Epidermal melanocyte (primary cell): ENCODE results near the gene CSRP1.
"Not testable (repeated sequence)": the region's sequence is repeated elsewhere in the genome, so short reads cannot be mapped to it uniquely, and the experiment has no call there.

ENCODE experiments used
- DNase-seq: peaks from one replicate; pipeline ENCODE4 v3.0.0; 2011; ENCODE audit warnings: low spot score; ENCODE audit not compliant: insufficient read length

Gene CSRP1

DNA sequence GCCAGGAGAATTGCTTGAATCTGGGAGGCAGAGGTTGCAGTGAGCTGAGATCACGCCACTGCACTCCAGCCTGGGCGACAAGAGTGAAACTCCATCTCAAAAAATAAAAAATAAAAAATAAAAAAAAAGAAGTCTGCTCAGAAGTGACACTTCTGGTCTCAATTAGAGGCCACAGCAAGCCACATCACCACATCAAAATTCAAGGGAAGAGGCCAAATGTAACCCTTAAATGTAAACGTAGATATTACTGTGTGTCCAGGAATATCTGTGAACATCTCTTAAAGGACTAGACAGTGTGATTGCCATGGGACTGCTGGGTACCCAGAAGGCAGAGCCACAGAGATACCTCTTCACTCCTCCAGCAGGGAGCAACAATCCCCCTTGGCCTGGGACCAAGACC is 28.3 kb downstream of the CSRP1 start:
- not testable (repeated sequence) for DNase-seq

DNA sequence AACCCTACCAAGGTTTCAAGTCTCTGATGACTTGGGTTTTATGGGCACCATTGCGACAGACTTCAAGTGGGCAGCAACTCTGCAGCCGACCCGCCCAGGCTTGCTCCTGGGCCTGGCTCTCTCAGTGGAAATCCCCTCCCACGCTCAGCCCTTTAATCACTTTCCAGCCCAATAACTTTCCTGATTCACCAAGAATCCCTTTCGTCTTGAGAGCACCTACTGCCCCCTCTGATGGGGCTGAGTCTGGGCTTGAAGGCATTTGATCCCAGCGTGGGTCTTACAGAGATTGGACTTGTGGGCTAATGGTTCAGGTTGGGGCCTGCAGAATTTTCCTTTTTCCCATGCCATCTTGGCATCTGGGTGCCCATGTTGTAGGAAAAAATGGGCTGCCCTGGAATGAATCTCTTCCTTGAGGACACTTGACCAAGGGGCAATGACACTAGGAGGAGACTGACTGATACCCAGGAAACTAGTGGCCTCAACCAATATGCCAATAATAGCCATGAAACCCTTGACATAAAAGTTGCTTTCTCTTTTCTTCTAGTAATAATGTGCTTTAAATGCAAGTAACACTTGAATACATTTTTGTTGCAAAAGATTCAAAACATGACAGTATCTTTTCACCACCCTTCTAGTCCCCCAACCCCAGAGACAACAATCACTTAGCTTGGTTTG is 30.1 kb downstream of the CSRP1 start:
- DNase-seq: no peak

GRCh38 chr1:201475915-201476669 is 30.8 kb downstream of the CSRP1 start:
- DNase-seq: no peak

- DNase-seq: no peak
These were observed 31.8 kb downstream of the CSRP1 start for GRCh38 chr1:201475130-201475529.

GRCh38 chr1:201473296-201473695 is 33.6 kb downstream of the CSRP1 start:
- no peak for DNase-seq

GRCh38 chr1:201472321-201472720 is 34.6 kb downstream of the CSRP1 start:
- DNase-seq: not testable (repeated sequence)

DNA sequence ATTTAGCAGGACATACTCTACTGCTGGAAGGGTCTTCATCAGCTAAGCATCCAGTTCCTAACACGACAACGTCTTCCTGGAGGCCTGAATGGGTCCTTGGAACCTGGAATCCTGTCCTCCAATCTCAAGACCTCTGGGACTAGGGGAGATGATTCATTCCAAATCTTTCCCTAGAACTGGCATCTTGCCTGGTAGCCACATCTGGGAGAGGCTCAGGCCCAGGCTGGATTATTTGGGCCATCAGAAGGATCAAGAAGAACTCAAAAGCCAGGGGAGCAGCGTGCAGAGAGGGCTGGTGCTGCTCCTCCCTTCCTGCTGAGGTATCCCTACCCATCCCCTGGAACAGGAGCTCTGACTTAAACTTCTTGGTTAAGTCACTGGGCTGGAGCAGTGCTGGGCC is 35.2 kb downstream of the CSRP1 start:
- no peak for DNase-seq

DNA sequence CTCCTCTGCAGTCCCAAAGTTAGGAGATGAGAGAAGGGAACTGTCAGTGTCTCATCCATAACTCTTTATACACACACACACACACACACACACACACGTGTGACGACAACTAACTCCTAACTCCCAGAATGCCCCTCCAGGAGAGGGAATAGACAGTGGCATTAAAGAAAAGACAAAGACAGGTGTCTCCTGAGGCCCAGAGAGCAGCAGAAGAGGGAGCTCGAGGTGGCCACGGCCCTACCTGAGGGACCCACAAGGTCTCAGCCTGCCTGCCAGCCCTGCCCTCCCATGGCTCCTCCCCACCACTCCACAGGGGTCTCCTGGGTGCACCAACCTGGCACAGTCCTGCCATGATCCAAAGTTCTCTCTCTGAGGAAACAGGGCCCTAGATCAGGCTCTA is 36.3 kb downstream of the CSRP1 start:
- no peak for DNase-seq

DNA sequence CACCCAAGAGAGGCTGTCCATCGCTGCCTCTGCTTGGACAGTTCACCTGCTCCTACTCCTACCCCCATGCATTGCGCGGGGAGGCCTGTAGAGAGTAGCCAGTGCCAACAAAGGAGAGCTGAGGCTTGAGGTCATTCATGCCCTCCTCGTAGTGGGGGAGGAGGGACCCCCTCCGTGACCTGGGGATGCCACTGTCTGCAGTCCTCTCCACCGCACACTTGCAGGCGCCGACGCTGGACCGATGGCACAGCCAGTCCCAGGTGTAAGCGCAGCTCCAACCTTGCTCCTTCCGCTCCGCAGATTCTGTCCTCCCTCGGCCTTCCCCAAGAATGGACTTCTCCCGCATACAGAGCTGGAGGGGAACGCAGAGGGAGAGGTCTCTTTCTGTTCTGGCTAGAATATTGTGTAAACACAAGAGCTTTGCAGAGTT is 37.3 kb downstream of the CSRP1 start:
- DNase-seq: no peak

GRCh38 chr1:201468844-201469644 is 37.9 kb downstream of the CSRP1 start, which contains the start of gene PHLDA3:
TSS of gene PHLDA3 (minus strand) at chr1:201469188. CDS start at chr1:201468786, 402 bp downstream.
- DNase-seq: peak; percentile 73

- DNase-seq: no peak
These were observed 38.5 kb downstream of the CSRP1 start for GRCh38 chr1:201468501-201468843.

DNA sequence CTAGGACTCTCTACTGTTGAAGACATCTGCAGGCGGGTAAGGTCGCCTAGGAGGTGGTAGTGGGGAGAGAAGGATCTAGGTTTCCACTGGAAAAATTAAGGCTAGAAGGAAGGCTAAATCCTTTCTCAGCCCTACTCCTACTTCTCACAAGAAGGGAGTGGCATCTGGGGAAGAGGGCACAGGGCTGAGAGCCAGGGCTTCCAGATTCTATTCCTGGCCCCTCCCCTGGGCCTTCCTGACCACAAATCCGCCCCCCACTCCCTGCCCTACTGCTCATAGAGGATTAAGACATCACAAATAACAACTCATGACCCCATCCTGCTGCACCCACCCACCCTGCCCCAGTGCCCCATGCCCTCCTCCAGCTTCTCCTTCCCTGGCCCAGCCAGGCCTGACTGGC is 40.4 kb downstream of the CSRP1 start:
- DNase-seq: no peak

DNA sequence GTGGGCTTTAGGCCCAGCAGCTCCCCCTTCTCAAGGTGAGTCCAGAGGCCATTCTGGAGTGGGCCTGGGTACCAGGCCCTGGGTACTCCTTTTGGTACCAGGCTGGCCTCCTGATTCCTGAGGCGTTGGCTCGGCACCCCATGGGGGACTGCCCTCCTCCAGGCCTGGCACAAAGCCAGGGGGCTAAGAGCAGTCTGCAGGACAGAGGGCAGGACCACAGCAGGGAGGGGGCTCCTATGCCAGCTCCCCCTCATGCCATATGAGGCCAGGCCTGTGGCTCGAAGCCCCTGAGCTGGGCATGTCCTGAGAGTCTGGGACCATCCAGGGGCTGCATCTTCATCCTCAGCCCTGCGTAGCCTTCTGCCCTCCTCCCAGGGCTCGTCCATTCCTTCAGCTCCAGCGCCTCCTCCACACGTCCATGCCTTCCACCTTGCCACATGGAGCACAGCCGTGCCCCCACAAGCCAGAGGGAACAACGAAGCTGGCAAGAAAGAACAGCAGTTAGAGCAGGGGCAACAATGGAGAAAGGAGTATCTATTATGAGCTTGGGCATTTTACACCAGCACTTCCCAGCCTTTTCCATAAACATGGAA is 41.1 kb downstream of the CSRP1 start:
- DNase-seq: no peak

GRCh38 chr1:201463071-201463552 is 43.8 kb downstream of the CSRP1 start:
- no peak for DNase-seq

DNA sequence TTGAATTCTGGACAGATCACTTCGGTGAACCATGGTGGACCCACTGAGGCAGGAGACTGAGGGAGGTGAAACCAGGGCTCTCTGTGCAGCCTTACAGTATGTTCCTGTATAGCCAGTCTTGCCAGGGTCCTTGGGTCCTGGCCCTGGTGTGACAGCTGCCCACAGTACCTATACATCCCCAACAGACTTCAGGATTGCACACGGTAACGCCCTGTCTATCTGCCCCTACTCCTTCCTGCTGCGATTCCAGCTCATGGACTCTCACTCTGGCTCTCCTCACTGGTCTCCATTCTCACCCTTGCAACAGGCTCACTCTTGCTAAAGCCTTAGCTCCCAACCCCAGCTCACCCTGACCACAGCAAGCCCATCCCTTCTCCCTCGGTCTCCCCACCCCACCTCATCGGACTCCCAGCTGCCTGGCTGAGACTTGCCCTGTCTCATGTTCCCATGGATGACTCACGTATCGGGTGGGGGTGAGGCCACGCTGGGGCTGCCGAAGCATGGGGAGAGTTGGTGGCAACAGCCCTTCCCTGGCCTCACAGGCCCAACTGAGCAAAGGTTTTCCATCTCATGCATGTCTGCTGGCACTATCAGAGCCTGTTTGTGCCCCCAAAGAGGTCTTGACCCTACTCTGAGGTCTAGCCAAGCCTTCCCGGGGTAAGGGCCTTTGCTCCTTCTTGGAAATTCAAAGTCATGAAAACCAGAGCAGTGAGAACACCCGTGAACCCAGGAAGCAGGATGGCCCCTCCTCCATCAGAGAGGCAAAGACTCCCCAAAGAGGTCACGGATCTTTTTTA is 45.1 kb downstream of the CSRP1 start:
- peak; percentile 57 for DNase-seq

GRCh38 chr1:201460814-201461644 is 45.9 kb downstream of the CSRP1 start:
- peak; percentile 41 for DNase-seq

- DNase-seq: no peak
These were observed 47.1 kb downstream of the CSRP1 start for GRCh38 chr1:201459775-201460174.

DNA sequence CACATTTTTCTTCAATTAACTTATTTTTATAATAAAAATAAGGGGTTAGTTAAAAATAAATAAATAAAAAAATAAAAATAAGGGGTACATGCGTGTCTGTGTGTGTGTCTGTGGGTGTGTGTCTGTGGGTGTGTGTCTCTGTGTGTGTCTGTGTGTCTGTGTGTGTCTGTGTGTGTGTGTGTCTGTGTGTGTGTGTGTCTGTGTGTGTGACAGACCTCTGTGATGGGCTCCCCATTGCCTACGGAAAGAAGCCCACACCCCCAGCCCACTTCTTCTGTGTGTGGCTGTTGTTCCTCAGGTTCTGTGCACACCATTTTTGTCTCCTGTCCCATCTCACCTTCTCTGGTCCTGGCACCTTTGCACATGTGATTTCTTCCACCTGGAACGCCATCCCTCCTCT is 47.9 kb downstream of the CSRP1 start:
- DNase-seq: no peak

DNA sequence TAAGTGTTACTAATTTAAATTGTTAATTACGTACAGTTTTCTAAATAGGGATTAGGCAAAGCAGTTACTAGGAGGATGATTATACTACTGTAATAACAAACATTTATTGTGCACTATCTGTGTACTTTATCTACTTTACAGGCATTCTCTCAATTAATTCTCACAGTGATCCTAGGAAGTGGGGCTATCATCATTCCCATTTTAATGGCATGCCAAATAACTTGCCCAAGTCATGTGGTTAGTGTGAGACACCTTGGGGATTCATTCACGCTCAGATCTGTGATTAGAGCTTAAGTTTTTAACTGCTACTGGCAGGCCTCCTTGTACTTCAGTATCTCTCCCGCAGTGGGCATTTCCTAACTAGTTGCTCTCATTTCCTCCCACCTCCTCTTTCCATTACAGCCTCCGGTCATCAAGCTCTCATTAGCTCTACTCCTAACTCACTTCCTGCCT is 49.4 kb downstream of the CSRP1 start:
- DNase-seq: no peak
